ENCODE measurements around the gene CHRM2. TPM values are rescaled to one million over a fixed set of nuclear protein-coding genes. Genes with fewer than 3 reads are reported as not detected.

CHRM2 gene
- total and polyA plus RNA-seq, 2 of the 4 experiments (the other 2 are of a cell fraction), result 79.3 to 184 TPM

- peak overlapping the region; percentile 82 for H3K18ac ChIP-seq (ENCODE audit: low read depth, low read length)
- no peaks in the 10 kb centered on the region for H3K27me3 ChIP-seq (ENCODE audit: control insufficient read depth, insufficient read depth, low read length)
- intact Hi-C loops (cut with micrococcal nuclease), result loop anchor here (5.0 to 10.0 kb wide), 2 partner anchors 147 to 344 kb away; partner anchors contain the start of gene PTN
- peak overlapping the region; percentile 49; the same call in 1 of the 2 replicates for H3K56ac ChIP-seq (ENCODE audit: extremely low read depth, insufficient read depth, low read length)
- H2AFZ ChIP-seq (replicated peaks; ENCODE audit: low read length, poor library complexity), result no peak overlapping the region
- peak overlapping the region; percentile 94 for H2BK20ac ChIP-seq (ENCODE audit: low read depth, low read length)
- H4K91ac ChIP-seq (ENCODE audit: insufficient read depth, low read depth, low read length), result peak overlapping the region; percentile 98; the same call in 1 of the 2 replicates
- ATAC-seq (ENCODE audit: low read depth) (no peak), DNase-seq (no peak)
- in situ Hi-C loops (cut with MboI; ENCODE audit: low sequenced_read_pairs), result no loop called here
- ChIA-PET CTCF (interaction anchor here (0.9 kb wide), 1 partner anchor 25 kb away, joined by 3 read pairs; no protein-coding TSS in a partner anchor), POLR2A (ENCODE audit: unreplicated experiment) (no interaction called here)
- no peaks in the 10 kb centered on the region for H3K9me3 ChIP-seq (ENCODE audit: control insufficient read depth, insufficient read depth, low read length)
- H2AK5ac ChIP-seq (ENCODE audit: low read depth, low read length), result no peak overlapping the region
- H3K9me1 ChIP-seq (ENCODE audit: insufficient read depth, low read length), result peaks cover 6% of the 10 kb centered on the region
- peak overlapping the region; percentile 51 to 68; a peak in 3 of 4 replicates for H4K8ac ChIP-seq (ENCODE audit: low read depth in 2 of 2, low read length in 2 of 2)
- H2AK9ac ChIP-seq (replicated peaks; ENCODE audit: low read depth, low read length, poor library complexity), result no peak overlapping the region
- TF ChIP-seq MXI1 (IDR thresholded peaks at IDR 0.05; ENCODE audit: borderline replicate concordance, low read depth, low read length) (no peak), FOS (IDR thresholded peaks at IDR 0.05; ENCODE audit: low read depth, low read length) (no peak), RCOR1 (IDR thresholded peaks at IDR 0.05; ENCODE audit: insufficient replicate concordance, low read length) (no peak), RAD21 (IDR thresholded peaks at IDR 0.05; ENCODE audit: low read length) (no peak), USF2 (IDR thresholded peaks at IDR 0.05; ENCODE audit: low read depth, low read length) (no peak), SMC3 (IDR thresholded peaks at IDR 0.05; ENCODE audit: low read depth, low read length) (no peak), ELK1 (IDR thresholded peaks at IDR 0.05; ENCODE audit: borderline replicate concordance, low read depth, low read length) (no peak), POLR2A (IDR thresholded peaks at IDR 0.05; ENCODE audit: low read depth, low read length) (no peak), MAFK (IDR thresholded peaks at IDR 0.05; ENCODE audit: low read depth, low read length) (no peak), CHD1 (IDR thresholded peaks at IDR 0.05; ENCODE audit: low read depth, low read length) (no peak)
- H2BK120ac ChIP-seq (ENCODE audit: low read depth, low read length), result peak overlapping the region; percentile 96
- peak overlapping the region; percentile 89; the same call in 1 of the 2 replicates for H3K14ac ChIP-seq (replicated peaks; ENCODE audit: low read depth, low read length)
- dilution Hi-C loops (cut with HindIII; ENCODE audit: low sequenced_read_pairs, unreplicated experiment), result no loop called here
- WGBS, 2 experiments (ENCODE audit: extremely low coverage in 2 of 2, insufficient read length in 1 of 2), result no CpG with 5 or more reads among the region's 2 CpGs
- H2BK15ac ChIP-seq (ENCODE audit: low read depth, low read length), result no peak overlapping the region
- H2BK5ac ChIP-seq (ENCODE audit: low read depth, low read length, poor library complexity, severe bottlenecking), result peak overlapping the region; percentile 96
- no TSS peak for BruUV-seq (replicated peaks)
- H4K5ac ChIP-seq (ENCODE audit: low read depth, low read length), result peak overlapping the region; percentile 91
- peaks cover 26% of the 10 kb centered on the region for H3K4me1 ChIP-seq (ENCODE audit: control insufficient read depth, insufficient read depth, low read length)
- 0 out of 2 replicates have a peak overlapping the region, but pooled peaks have one; percentile 98 for H3K23ac ChIP-seq (ENCODE audit: low read depth, low read length)
- peak overlapping the region; percentile 24; the same call in 1 of the 2 replicates for H3K4ac ChIP-seq (ENCODE audit: low read depth, low read length)
- peak overlapping the region; percentile 49; the same call in 1 of the 2 replicates for H3K27ac ChIP-seq (ENCODE audit: insufficient read depth, low read length)
- H3K4me3 ChIP-seq (ENCODE audit: insufficient read depth, low read depth, low read length), result no peak overlapping the region
- peak overlapping the region; percentile 72; the same call in 1 of the 2 replicates for H3K9ac ChIP-seq (ENCODE audit: low read depth, low read length)
- no peak overlapping the region for H3K4me2 ChIP-seq (ENCODE audit: low read depth, low read length)
- H3K36me3 ChIP-seq (ENCODE audit: control insufficient read depth, insufficient read depth, low read length), result peaks cover 14% of the 10 kb centered on the region
- no peaks in the 10 kb centered on the region for H4K20me1 ChIP-seq (ENCODE audit: insufficient read depth, low read length)
- H3K79me1 ChIP-seq (ENCODE audit: low read depth in 1 of 2, low read length in 2 of 2), result peaks cover 8 to 41% of the 10 kb centered on the region in 2 experiments
Measured at GRCh38 chr7:137000621-137001020, 132.2 kb downstream of the CHRM2 start.
